WTC11 (cell line): ENCODE measurements around the gene NPTX1.

ENCODE experiments used
- AR ChIP-seq: fragments of 250-450 bp; sonication (Bioruptor Pico); IDR thresholded peaks from 2 replicates; pipeline ENCODE4 v1.9.0; 2021; ENCODE audit warnings: mild to moderate bottlenecking
- NFYB ChIP-seq: sonication (generic); formaldehyde crosslinking; conservative IDR thresholded peaks from 2 replicates; pipeline ENCODE4 v1.8.0; 2022; ENCODE audit warnings: low read depth, missing genetic modification reagents
- USF1 ChIP-seq: sonication (generic); formaldehyde crosslinking; IDR thresholded peaks from 2 replicates; pipeline ENCODE4 v1.8.0; 2022; ENCODE audit warnings: mild to moderate bottlenecking, missing genetic modification reagents
- ZNF396 ChIP-seq: fragments of 250-450 bp; sonication (Bioruptor Pico); IDR thresholded peaks from 2 replicates; pipeline ENCODE4 v1.8.0; 2021; ENCODE audit warnings: mild to moderate bottlenecking, moderate library complexity, borderline replicate concordance
- ZSCAN18 ChIP-seq: fragments of 250-450 bp; sonication (Bioruptor Pico); IDR thresholded peaks from 2 replicates; pipeline ENCODE4 v2.1.2; 2022; ENCODE audit warnings: mild to moderate bottlenecking, moderate library complexity
- TF ChIP-seq, protein P1 (sequence below): sonication (generic); formaldehyde crosslinking; IDR thresholded peaks from 2 replicates; pipeline ENCODE4 v1.8.1; 2023; ENCODE audit warnings: mild to moderate bottlenecking, missing genetic modification reagents, moderate library complexity
- TF ChIP-seq, protein P2 (sequence below): fragments of 200-600 bp; IDR thresholded peaks from 2 replicates; pipeline ENCODE4 v1.8.0; 2022; ENCODE audit warnings: antibody characterized with exemption

GRCh38 chr17:80447790-80448189 is 28.6 kb downstream of the NPTX1 start:
- TF ChIP-seq, protein P1, sequence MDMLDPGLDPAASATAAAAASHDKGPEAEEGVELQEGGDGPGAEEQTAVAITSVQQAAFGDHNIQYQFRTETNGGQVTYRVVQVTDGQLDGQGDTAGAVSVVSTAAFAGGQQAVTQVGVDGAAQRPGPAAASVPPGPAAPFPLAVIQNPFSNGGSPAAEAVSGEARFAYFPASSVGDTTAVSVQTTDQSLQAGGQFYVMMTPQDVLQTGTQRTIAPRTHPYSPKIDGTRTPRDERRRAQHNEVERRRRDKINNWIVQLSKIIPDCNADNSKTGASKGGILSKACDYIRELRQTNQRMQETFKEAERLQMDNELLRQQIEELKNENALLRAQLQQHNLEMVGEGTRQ, result no peak
- TF ChIP-seq NFYB (CRISPR knock-in tag) (no peak), AR (CRISPR knock-in tag) (no peak), ZNF396 (no peak), ZSCAN18 (no peak), USF1 (CRISPR knock-in tag) (no peak)
- TF ChIP-seq, protein P2, sequence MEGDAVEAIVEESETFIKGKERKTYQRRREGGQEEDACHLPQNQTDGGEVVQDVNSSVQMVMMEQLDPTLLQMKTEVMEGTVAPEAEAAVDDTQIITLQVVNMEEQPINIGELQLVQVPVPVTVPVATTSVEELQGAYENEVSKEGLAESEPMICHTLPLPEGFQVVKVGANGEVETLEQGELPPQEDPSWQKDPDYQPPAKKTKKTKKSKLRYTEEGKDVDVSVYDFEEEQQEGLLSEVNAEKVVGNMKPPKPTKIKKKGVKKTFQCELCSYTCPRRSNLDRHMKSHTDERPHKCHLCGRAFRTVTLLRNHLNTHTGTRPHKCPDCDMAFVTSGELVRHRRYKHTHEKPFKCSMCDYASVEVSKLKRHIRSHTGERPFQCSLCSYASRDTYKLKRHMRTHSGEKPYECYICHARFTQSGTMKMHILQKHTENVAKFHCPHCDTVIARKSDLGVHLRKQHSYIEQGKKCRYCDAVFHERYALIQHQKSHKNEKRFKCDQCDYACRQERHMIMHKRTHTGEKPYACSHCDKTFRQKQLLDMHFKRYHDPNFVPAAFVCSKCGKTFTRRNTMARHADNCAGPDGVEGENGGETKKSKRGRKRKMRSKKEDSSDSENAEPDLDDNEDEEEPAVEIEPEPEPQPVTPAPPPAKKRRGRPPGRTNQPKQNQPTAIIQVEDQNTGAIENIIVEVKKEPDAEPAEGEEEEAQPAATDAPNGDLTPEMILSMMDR, result no peak
